GM12878 (cell line): ENCODE results near the gene ATXN1. TPM values are rescaled to one million over a fixed set of nuclear protein-coding genes. Genes with fewer than 3 reads are reported as not detected.
"Not testable (repeated sequence)": the region's sequence is repeated elsewhere in the genome, so short reads cannot be mapped to it uniquely, and the experiment has no call there.

Experiments
- ATAC-seq: fragments of 200-7000 bp; cut with Tn5 transposase; 3 replicates; pipeline ENCODE4 v1.9.1; 2020; ENCODE audit warnings: mild to moderate bottlenecking, moderate library complexity
- BruUV-seq: library from RNA; stranded (reverse); fragments of 400-500 nt; replicated peaks from 2 replicates; lab custom pipeline; 2021; lab: Mats Ljungman, UMichigan
- CTCF ChIA-PET: fragments of 300-600 bp; sonication (Branson Sonifier 250); formaldehyde crosslinking; extraction: SDS; loops from one replicate; lab custom pipeline; 2021; ENCODE audit warnings: inconsistent platforms; lab: Yijun Ruan, JAX
- POLR2A ChIA-PET: fragments of 350-600 bp; formaldehyde crosslinking; extraction: SDS; loops from one replicate; lab custom pipeline; 2021; ENCODE audit warnings: inconsistent platforms; lab: Charles Lee
- RAD21 ChIA-PET: fragments of 300-600 bp; sonication (Branson Sonifier 250); formaldehyde crosslinking; loops from one replicate; lab custom pipeline; 2023; ENCODE audit warnings: antibody characterized with exemption; ENCODE audit not compliant: unreplicated experiment; lab: Charles Lee
- SMC1A ChIA-PET: fragments of 300-600 bp; sonication (Branson Sonifier 250); formaldehyde crosslinking; loops from one replicate; lab custom pipeline; 2023; ENCODE audit not compliant: unreplicated experiment, uncharacterized antibody; lab: Charles Lee
- DNase-seq: peaks from one replicate; pipeline ENCODE4 v3.0.0-alpha.2; 2011; ENCODE audit warnings: low read depth, low spot score
- FAIRE-seq: peaks from 3 replicates; lab custom pipeline; 2011; peaks lifted over from hg19 to GRCh38; lab: Jason Lieb, UNC
- H2AFZ ChIP-seq: 2 replicates; pipeline ENCODE4 v1.6.0; 2011; ENCODE audit warnings: low read depth, low read length, control low read depth; ENCODE audit not compliant: control insufficient read depth
- H3K27ac ChIP-seq: 2 replicates; pipeline ENCODE4 v1.5.1; 2011; ENCODE audit warnings: control low read depth; ENCODE audit not compliant: control insufficient read depth, insufficient read depth
- H3K27me3 ChIP-seq, 2 experiments: replicated peaks in 1 of 2; 2 replicates each; pipeline versions ENCODE4 v1.6.0 to v1.6.1; 2011; ENCODE audit warnings: low read length in 1 of 2; ENCODE audit not compliant: control insufficient read depth in 2 of 2, insufficient read depth in 2 of 2
- H3K36me3 ChIP-seq, 2 experiments: 2 replicates each; pipeline ENCODE4 v1.5.1; 2011; ENCODE audit warnings: low read length in 1 of 2; ENCODE audit not compliant: control insufficient read depth in 2 of 2, insufficient read depth in 2 of 2
- H3K4me1 ChIP-seq: 2 replicates; pipeline ENCODE4 v1.6.1; 2011; ENCODE audit warnings: mild to moderate bottlenecking, low read length, moderate library complexity, mixed read lengths; ENCODE audit not compliant: control insufficient read depth, insufficient read depth
- H3K4me2 ChIP-seq: 2 replicates; pipeline ENCODE4 v1.6.0; 2011; ENCODE audit warnings: control low read depth; ENCODE audit not compliant: control insufficient read depth, insufficient read depth
- H3K4me3 ChIP-seq: fragments of 200-600 bp; sonication (generic); 2 replicates; pipeline ENCODE4 v1.5.1; 2016
- H3K79me2 ChIP-seq: 2 replicates; pipeline ENCODE4 v1.6.0; 2011; ENCODE audit warnings: low read length; ENCODE audit not compliant: control insufficient read depth, insufficient read depth
- H3K9ac ChIP-seq: 2 replicates; pipeline ENCODE4 v1.8.0; 2011; ENCODE audit warnings: low read length, control low read depth, mixed read lengths; ENCODE audit not compliant: control insufficient read depth, insufficient read depth
- H3K9me3 ChIP-seq: replicated peaks from 3 replicates; pipeline ENCODE4 v1.5.1; 2011; ENCODE audit warnings: mild to moderate bottlenecking, low read length; ENCODE audit not compliant: control insufficient read depth, insufficient read depth
- H4K20me1 ChIP-seq: 2 replicates; pipeline ENCODE4 v1.6.0; 2011; ENCODE audit not compliant: control insufficient read depth, insufficient read depth
- ATF2 ChIP-seq: IDR thresholded peaks from 2 replicates; pipeline ENCODE4 v1.6.1; 2012; ENCODE audit warnings: low read length, inconsistent platforms
- EZH2 ChIP-seq: IDR thresholded peaks from 2 replicates; pipeline ENCODE4 v1.6.1; 2012; ENCODE audit warnings: low read depth, mild to moderate bottlenecking, control low read depth, inconsistent platforms, low read length, borderline replicate concordance; ENCODE audit not compliant: control insufficient read depth
- IKZF1 ChIP-seq: fragments of 450-650 bp; conservative IDR thresholded peaks from 2 replicates; pipeline ENCODE4 v1.6.1; 2017; ENCODE audit warnings: antibody characterized with exemption, mild to moderate bottlenecking
- MTA2 ChIP-seq: fragments of 450-650 bp; IDR thresholded peaks from 2 replicates; pipeline ENCODE4 v1.6.1; 2016; ENCODE audit warnings: low read depth, mild to moderate bottlenecking, moderate library complexity
- SKIL ChIP-seq: fragments of 450-650 bp; IDR thresholded peaks from 2 replicates; pipeline ENCODE4 v1.6.1; 2017; ENCODE audit warnings: mild to moderate bottlenecking, low read depth, inconsistent platforms; ENCODE audit not compliant: poor library complexity, severe bottlenecking
- TARDBP ChIP-seq: IDR thresholded peaks from 2 replicates; pipeline ENCODE4 v1.6.1; 2016; ENCODE audit warnings: borderline replicate concordance
- whole genome bisulfite sequencing: methylation state at CpG from one replicate; pipeline ENCODE4 v1.1.6; 2016; ENCODE audit warnings: low lambda C conversion rate; ENCODE audit not compliant: insufficient replicate concordance, insufficient coverage; ENCODE audit errors: missing lambda C conversion rate; 5-methylcytosine and 5-hydroxymethylcytosine counted together
- in situ Hi-C: fragments of 300-500 bp; cut with MboI; formaldehyde crosslinking; loops from 9 replicates; pipeline ENCODE4 v1.14.3; 2018; ENCODE audit warnings: mixed read lengths
- intact Hi-C: fragments of 100-400 bp; cut with micrococcal nuclease; formaldehyde crosslinking; loops from one replicate; pipeline ENCODE4 v1.14.2; 2022; ENCODE audit not compliant: unreplicated experiment
- polyA plus RNA-seq, 11 experiments: library from polyadenylated mRNA; depleted of rRNA in 4 of 11; unstranded in 6 of 11; stranded (reverse) in 5 of 11; fragments of >200 nt; fragmentation: Nextera tagmentation in 4 of 11; fragmentation: Illumina TruSeq in 1 of 11; extraction: Ambion mirVana in 4 of 11; extraction: Trizol in 1 of 11; gene quantifications; 1 replicate in 1 of 11; 2 replicates in 10 of 11; pipeline versions ENCODE4 v1.2.1 to v1.2.3, GENCODE V29; 2011 to 2016; ENCODE audit warnings: inconsistent platforms in 2 of 11, missing spikeins in 2 of 11, low read depth in 1 of 11
- total RNA-seq, 4 experiments: library from RNA; depleted of rRNA in 3 of 4; stranded (reverse); fragments of >200 nt in 3 of 4; fragmentation: Illumina TruSeq in 1 of 4; extraction: Trizol in 1 of 4; gene quantifications; 2 replicates each; pipeline versions ENCODE4 v1.2.1 to v1.2.3, GENCODE V29; 2013 to 2021
- TF ChIP-seq, protein P1 (sequence below): fragments of 450-650 bp; formaldehyde crosslinking; IDR thresholded peaks from 2 replicates; pipeline ENCODE4 v1.4.0; 2022; ENCODE audit warnings: mild to moderate bottlenecking, moderate library complexity
- TF ChIP-seq, protein P2 (sequence below): IDR thresholded peaks from 2 replicates; pipeline ENCODE4 v1.6.1; 2011; ENCODE audit warnings: mild to moderate bottlenecking, low read depth, low read length, moderate library complexity; ENCODE audit not compliant: insufficient replicate concordance

Gene ATXN1
- total and polyA plus RNA-seq, 10 of the 15 experiments (the other 5 are each of a cell fraction or from before 2014, with no cell fraction given): 12.2 to 51.2 (median 20.5) TPM

DNA sequence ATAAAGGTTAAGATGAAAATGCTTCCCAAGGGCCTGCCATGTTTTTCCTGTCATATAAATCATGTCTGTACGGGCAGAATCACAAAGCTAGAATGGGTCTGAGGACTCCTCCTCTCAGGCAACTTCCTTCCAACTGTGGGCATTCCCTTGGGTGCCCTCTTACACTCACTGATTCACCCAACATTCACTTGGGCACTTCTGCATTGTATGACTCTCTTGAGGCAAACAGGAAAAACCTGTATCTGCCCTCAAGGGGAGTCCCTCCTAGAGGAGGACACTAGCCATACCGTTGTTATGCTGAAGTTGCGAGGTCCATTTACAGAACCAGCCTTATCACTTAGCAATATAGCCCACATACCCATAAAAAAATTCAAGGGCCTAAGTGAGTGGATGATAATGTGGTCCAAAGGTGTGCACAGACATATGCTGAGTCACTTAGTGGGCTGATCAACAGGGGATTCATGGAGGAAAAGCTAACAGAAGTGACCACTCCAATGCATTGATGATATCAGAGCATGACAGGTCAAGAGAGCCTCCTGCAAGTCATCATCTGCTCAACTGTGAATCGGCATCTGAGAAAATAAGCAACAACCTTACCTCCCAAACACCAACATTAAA, 131.1 kb downstream of the ATXN1 start (continued):
- TF ChIP-seq, protein P1, sequence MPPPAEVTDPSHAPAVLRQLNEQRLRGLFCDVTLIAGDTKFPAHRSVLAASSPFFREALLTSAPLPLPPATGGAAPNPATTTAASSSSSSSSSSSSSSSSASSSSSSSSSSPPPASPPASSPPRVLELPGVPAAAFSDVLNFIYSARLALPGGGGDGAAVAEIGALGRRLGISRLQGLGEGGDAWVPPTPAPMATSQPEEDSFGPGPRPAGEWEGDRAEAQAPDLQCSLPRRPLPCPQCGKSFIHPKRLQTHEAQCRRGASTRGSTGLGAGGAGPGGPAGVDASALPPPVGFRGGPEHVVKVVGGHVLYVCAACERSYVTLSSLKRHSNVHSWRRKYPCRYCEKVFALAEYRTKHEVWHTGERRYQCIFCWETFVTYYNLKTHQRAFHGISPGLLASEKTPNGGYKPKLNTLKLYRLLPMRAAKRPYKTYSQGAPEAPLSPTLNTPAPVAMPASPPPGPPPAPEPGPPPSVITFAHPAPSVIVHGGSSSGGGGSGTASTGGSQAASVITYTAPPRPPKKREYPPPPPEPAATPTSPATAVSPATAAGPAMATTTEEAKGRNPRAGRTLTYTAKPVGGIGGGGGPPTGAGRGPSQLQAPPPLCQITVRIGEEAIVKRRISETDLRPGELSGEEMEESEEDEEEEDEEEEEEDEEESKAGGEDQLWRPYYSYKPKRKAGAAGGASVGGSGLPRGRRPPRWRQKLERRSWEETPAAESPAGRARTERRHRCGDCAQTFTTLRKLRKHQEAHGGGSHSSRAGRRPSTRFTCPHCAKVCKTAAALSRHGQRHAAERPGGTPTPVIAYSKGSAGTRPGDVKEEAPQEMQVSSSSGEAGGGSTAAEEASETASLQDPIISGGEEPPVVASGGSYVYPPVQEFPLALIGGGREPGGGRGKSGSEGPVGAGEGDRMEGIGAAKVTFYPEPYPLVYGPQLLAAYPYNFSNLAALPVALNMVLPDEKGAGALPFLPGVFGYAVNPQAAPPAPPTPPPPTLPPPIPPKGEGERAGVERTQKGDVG (CRISPR knock-in tag): no peak
- TF ChIP-seq MTA2: no peak
- no peak for TF ChIP-seq IKZF1
- no peak for TF ChIP-seq TARDBP
- TF ChIP-seq, protein P2, sequence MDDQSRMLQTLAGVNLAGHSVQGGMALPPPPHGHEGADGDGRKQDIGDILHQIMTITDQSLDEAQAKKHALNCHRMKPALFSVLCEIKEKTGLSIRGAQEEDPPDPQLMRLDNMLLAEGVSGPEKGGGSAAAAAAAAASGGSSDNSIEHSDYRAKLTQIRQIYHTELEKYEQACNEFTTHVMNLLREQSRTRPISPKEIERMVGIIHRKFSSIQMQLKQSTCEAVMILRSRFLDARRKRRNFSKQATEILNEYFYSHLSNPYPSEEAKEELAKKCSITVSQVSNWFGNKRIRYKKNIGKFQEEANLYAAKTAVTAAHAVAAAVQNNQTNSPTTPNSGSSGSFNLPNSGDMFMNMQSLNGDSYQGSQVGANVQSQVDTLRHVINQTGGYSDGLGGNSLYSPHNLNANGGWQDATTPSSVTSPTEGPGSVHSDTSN: no peak
- no peak for TF ChIP-seq SKIL
- TF ChIP-seq ATF2: no peak
- no peak for TF ChIP-seq EZH2

DNA sequence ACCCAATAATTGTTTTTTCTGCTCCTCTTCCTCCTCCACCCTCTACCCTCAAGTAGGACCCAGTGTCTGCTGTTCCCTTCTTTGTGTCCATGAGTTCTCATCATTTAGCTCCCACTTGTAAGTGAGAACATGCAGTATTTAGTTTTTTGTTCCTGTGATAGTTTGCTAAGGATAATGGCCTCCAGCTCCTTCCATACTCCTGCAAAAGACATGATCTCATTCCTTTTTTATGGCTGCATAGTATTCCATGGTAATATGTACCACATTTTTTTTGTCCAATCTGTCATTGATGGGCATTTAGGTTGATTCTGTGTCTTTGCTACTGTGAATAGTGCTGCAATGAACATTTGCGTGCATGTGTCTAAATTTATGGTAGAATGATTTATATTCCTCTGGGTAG, 132.7 kb downstream of the ATXN1 start:
- H3K36me3 ChIP-seq: not testable (repeated sequence)

More for the DNA sequence above, 132.7 kb downstream of the ATXN1 start:
- ChIA-PET SMC1A (interaction anchor here (2.0 kb wide), 1 partner anchor 112 kb away, joined by 6 read pairs; no protein-coding TSS in a partner anchor), POLR2A (interaction anchor here (1.4 kb wide), 1 partner anchor 18 kb away, joined by 3 read pairs; no protein-coding TSS in a partner anchor), CTCF (interaction anchor here (0.6 to 2.3 kb wide), 4 partner anchors 23 to 135 kb away, joined by 3 to 6 read pairs (median 3); no protein-coding TSS in a partner anchor)
- H3K4me3 ChIP-seq, H3K27ac ChIP-seq, H3K4me2 ChIP-seq, H4K20me1 ChIP-seq, FAIRE-seq, DNase-seq, H3K79me2 ChIP-seq, intact Hi-C loops, H3K9ac ChIP-seq, H3K27me3 ChIP-seq, ATAC-seq, in situ Hi-C loops, H2AFZ ChIP-seq, RAD21 ChIA-PET, BruUV-seq, H3K9me3 ChIP-seq: not testable (repeated sequence)
- peaks cover 26% of the 10 kb centered on the region for H3K4me1 ChIP-seq
- WGBS: 96% methylated on average over 1 of the region's 1 CpG
